BJ (cell line): ENCODE measurements around the gene FKBP7. TPM values are rescaled to one million over a fixed set of nuclear protein-coding genes. Genes with fewer than 3 reads are reported as not detected.
"Not testable (repeated sequence)": the region's sequence is repeated elsewhere in the genome, so short reads cannot be mapped to it uniquely, and the experiment has no call there.

Experiments used
- CTCF ChIA-PET: fragments of 350-600 bp; formaldehyde crosslinking; extraction: SDS; loops from one replicate; lab custom pipeline; 2021; ENCODE audit warnings: antibody characterized with exemption, inconsistent platforms; lab: Yijun Ruan, JAX
- POLR2A ChIA-PET: fragments of 300-600 bp; sonication (Branson Sonifier 250); formaldehyde crosslinking; extraction: SDS; loops from one replicate; lab custom pipeline; 2021; ENCODE audit warnings: antibody characterized with exemption; lab: Charles Lee
- DNase-seq: peaks from one replicate; pipeline ENCODE4 v3.0.0-alpha.2; 2011; ENCODE audit warnings: low read depth
- H3K27me3 ChIP-seq: 2 replicates; pipeline ENCODE4 v1.6.0; 2011; ENCODE audit warnings: low read length; ENCODE audit not compliant: control insufficient read depth, insufficient read depth
- H3K36me3 ChIP-seq: 2 replicates; pipeline ENCODE4 v1.5.1; 2011; ENCODE audit warnings: low read length; ENCODE audit not compliant: control insufficient read depth, insufficient read depth
- H3K4me3 ChIP-seq: 2 replicates; pipeline ENCODE4 v1.5.1; 2011; ENCODE audit warnings: low read depth, mild to moderate bottlenecking, control low read depth, low read length
- CTCF ChIP-seq: IDR thresholded peaks from 2 replicates; pipeline ENCODE4 v1.5.1; 2011; ENCODE audit warnings: low read depth, mild to moderate bottlenecking, control low read depth, inconsistent platforms, low read length, moderate library complexity; ENCODE audit not compliant: insufficient read depth
- polyA plus RNA-seq: library from polyadenylated mRNA; depleted of rRNA; stranded (reverse); fragments of >200 nt; gene quantifications from 2 replicates; pipeline ENCODE4 v1.2.3, GENCODE V29; 2011

The FKBP7 gene
- polyA plus RNA-seq, 1 experiment, result 32.4 TPM

- ChIA-PET POLR2A (no interaction called here), CTCF (interaction anchor here (2.2 kb wide), 1 partner anchor 10 kb away, joined by 8 read pairs; no protein-coding TSS in a partner anchor)
- Histone ChIP-seq H3K4me3 (no peak overlapping the region), H3K36me3 (peaks cover 4% of the 10 kb centered on the region), H3K27me3 (no peaks in the 10 kb centered on the region)
- DNase-seq, result no peak
- no peak for TF ChIP-seq CTCF
Observed at GRCh38 chr2:178429336-178429735, 49.1 kb downstream of the FKBP7 start.

- ChIA-PET CTCF (interaction anchor here (0.7 to 2.2 kb wide), 4 partner anchors 9 to 14 kb away, joined by 3 to 8 read pairs (median 4); no protein-coding TSS in a partner anchor), POLR2A (interaction anchor here (0.6 kb wide), 1 partner anchor 22 kb away, joined by 3 read pairs; the partner anchor contains the start of gene PRKRA)
- Histone ChIP-seq H3K36me3 (peaks cover 3% of the 10 kb centered on the region), H3K27me3 (no peaks in the 10 kb centered on the region), H3K4me3 (no peak overlapping the region)
- DNase-seq, result no peak
- TF ChIP-seq CTCF, result no peak
Observed at GRCh38 chr2:178428396-178428806, 50.0 kb downstream of the FKBP7 start.

GRCh38 chr2:178427458-178427857, 50.9 kb downstream of the FKBP7 start:
- POLR2A ChIA-PET, result no interaction called here

GRCh38 chr2:178426388-178426787, 52.0 kb downstream of the FKBP7 start:
- Histone ChIP-seq H3K27me3 (no peaks in the 10 kb centered on the region), H3K36me3 (peaks cover 3% of the 10 kb centered on the region), H3K4me3 (no peak overlapping the region)
- DNase-seq, result no peak
- TF ChIP-seq CTCF, result no peak
- POLR2A ChIA-PET, result no interaction called here
- CTCF ChIA-PET, result interaction anchor here (0.9 to 1.9 kb wide), 3 partner anchors 8 to 12 kb away, joined by 3 to 16 read pairs (median 6); no protein-coding TSS in a partner anchor

More at GRCh38 chr2:178427458-178427857, 50.9 kb downstream of the FKBP7 start:
- DNase-seq, result no peak
- H3K36me3 ChIP-seq, result peaks cover 3% of the 10 kb centered on the region
- no peak for TF ChIP-seq CTCF
- H3K27me3 ChIP-seq, result no peaks in the 10 kb centered on the region
- H3K4me3 ChIP-seq, result no peak overlapping the region
- CTCF ChIA-PET, result interaction anchor here (1.0 to 2.2 kb wide), 3 partner anchors 9 to 28 kb away, joined by 3 to 8 read pairs (median 6); no protein-coding TSS in a partner anchor

GRCh38 chr2:178425255-178425827, 53.1 kb downstream of the FKBP7 start:
- CTCF ChIA-PET, result interaction anchor here (0.6 to 1.9 kb wide), 3 partner anchors 7 to 292 kb away, joined by 3 to 16 read pairs (median 3); no protein-coding TSS in a partner anchor
- POLR2A ChIA-PET, result no interaction called here
- no peak for TF ChIP-seq CTCF

GRCh38 chr2:178423746-178424145, 54.7 kb downstream of the FKBP7 start:
- POLR2A ChIA-PET, H3K4me3 ChIP-seq, H3K27me3 ChIP-seq, H3K36me3 ChIP-seq, DNase-seq: not testable (repeated sequence)
- CTCF ChIA-PET, result interaction anchor here (1.8 kb wide), 1 partner anchor 9 kb away, joined by 7 read pairs; no protein-coding TSS in a partner anchor

More at GRCh38 chr2:178425255-178425827, 53.1 kb downstream of the FKBP7 start:
- no peaks in the 10 kb centered on the region for H3K27me3 ChIP-seq
- H3K36me3 ChIP-seq, result peaks cover 3% of the 10 kb centered on the region
- DNase-seq, result no peak
- no peak overlapping the region for H3K4me3 ChIP-seq
